Endometrium (tissue), 2 donors: ENCODE data around the gene TMEM145.
"Not testable (repeated sequence)": the region's sequence is repeated elsewhere in the genome, so short reads cannot be mapped to it uniquely, and the experiment has no call there.

Experiments used
- FAIRE-seq: peaks from 2 replicates; lab custom pipeline; 2012; peaks lifted over from hg19 to GRCh38; lab: Jason Lieb, UNC
- donor health status: control.
- donor health status: control.

TMEM145 gene

DNA sequence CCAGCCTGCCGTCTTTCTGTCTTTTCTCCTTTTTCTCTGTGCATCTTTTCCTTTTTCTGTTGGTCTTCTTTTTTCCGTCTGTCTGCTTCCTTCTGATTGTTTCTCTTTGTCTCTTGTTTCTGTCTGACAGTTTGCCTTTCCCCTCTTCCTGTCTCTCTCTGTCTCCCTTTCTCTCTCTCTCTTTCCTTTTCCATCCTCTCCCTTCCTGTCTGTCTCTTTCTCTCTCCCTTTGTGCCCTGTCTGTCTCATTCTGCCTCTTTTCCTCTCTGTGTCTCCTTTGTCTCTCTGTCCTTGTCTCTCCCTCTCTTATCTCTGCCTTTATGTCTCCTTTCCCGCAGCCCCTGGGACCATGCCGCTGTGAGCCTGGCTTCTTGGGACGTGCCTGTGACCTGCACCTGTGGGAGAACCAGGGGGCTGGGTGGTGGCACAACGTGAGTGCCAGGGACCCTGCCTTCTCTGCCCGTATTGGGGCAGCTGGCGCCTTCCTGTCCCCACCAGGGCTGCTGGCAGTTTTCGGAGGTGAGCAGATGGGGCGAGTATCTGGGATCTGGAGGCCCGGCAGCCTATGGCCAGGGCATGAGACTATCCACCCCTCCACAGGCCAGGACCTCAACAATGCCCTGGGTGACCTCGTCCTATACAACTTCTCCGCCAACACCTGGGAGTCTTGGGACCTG is 21.7 kb downstream of the TMEM145 start:
- no peak for FAIRE-seq

DNA sequence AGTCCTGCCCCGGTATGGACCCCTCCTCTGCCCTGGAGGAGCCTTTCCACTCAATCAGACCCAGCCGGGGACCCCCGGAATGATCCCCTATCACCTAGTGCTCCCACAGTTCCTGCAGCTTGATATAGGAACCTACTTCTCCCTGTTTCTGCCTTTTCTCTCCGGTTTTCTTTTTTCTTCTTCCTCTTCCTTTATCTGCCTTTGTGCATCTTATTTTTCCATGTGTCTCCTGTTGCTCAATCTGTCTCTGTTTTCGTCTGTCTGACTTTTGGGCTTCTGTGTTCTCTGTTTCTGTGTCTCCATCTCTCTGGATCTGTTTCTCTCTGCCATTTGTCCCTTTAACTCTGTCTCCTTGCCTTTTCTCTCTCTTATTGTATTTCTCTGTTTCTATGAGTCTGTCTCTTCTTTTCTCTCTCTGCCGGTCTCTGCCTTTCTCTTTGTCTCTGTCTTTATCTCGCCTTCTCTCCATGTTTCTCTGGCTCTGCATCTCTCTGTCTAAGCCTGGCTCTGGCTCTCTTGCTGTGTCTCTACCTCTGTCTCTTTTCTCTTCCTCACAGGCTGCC is 22.3 kb downstream of the TMEM145 start:
- no peak for FAIRE-seq

DNA sequence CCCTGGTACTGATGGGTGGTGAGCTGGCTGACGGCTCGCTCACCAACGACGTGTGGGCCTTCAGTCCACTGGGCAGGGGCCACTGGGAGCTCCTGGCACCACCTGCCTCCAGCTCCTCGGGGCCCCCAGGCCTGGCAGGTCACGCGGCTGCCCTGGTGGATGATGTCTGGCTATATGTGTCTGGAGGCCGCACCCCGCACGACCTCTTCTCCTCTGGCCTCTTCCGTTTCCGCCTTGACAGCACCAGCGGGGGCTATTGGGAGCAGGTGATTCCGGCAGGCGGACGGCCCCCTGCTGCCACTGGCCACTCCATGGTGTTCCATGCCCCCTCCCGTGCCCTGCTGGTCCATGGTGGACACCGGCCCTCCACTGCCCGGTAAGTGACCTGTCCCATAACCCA is 22.9 kb downstream of the TMEM145 start:
- no peak for FAIRE-seq

DNA sequence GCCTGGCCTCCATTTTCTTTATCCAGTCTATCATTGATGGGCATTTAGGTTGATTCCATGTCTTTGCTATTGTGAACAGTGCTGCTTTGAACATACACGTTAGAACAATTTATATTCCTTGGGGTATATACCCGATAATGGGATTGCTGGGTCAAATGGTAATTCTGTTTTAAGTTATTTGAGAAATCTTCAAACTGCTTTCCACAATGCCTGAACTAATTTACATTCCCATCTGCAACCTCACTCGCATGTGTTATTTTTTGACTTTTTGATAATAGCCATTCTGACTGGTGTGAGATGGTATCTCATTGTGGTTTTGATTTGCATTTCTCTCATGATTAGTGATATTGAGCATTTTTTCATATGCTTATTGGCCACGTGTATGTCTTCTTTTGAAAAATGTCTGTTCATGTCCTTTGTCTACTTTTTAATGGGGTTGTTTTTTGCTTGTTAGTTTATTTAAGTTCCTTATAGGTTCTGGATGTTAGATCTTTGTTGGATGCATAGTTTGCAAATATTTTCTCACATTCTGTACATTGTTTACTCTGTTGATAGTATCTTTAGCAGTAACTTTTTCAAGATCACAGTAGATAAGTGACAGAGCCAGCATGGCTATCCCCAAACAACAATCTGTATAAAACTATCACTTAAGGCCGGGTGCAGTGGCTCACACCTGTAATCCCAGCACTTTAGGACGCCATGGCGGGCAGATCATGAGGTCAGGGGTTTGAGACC is 26.2 kb downstream of the TMEM145 start:
- FAIRE-seq, result peak; percentile 8

DNA sequence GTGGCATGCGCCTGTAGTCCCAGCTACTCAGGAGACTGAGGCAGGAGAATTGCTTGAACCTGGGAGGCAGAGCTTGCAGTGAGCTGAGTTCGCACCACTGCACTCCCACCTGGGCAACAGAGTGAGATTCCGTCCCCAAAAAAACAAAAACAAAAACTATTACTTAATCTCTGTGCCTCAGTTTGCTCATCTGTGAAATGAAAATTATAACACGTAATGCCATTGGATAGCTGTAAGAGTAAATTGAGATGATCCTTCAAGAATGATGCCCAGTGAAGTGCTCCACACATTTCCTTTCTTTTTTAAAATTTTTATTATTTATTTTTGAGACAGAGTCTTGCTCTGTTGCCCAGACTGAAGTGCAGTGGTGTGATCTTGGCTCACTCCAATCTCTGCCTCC is 26.8 kb downstream of the TMEM145 start:
- FAIRE-seq, result not testable (repeated sequence)

DNA sequence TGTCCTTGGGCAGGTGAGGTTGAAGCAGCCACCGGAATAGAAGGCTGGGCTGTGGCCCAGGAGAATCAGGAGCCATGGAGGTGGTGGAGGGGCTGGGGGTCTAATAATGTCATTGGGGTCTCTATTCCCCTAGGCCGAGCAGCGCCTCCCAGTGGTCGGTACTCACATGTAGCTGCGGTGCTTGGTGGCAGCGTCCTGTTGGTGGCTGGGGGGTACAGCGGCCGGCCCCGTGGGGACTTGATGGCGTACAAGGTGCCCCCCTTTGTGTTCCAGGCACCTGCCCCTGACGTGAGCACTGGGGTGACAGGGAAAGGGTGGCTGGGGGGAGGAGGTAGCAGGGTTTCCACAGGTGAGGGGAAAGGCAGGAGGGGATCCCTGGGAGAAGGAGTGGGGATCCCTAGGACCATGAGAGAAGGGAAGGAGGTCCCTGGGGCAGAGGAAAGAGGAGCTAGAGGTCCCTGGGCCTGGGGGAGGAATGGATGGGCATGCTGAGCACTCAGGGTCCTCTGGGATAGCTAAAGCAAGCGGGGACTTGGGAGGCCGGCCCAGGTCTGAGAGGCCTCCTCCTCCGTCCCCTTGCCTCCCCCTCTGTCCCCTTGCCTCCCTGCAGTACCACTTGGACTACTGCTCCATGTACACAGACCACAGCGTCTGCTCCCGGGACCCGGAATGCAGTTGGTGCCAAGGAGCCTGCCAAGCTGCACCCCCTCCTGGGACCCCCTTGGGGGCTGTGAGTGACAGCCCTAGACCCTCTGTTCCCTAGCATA is 30.4 kb downstream of the TMEM145 start:
- FAIRE-seq, result no peak

DNA sequence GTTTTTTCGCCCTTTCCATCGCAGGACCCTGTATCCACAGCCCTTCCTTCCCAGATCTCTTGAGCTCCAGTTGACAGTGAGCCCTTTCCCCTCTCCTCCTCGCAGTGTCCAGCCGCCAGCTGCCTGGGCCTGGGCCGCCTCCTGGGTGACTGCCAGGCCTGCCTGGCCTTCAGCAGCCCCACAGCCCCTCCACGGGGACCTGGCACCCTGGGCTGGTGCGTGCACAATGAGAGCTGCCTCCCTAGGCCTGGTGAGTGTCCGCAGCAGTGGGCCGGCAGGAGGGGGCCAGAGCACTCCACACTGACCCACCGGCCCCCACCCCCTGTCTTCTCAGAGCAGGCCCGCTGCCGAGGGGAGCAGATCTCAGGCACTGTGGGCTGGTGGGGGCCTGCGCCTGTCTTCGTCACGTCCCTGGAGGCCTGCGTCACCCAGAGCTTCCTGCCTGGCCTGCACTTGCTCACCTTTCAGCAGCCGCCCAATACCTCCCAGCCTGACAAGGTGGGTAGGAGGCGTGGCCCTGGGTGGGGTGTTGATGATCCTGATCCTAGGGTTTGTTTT is 31.3 kb downstream of the TMEM145 start:
- FAIRE-seq, result no peak

DNA sequence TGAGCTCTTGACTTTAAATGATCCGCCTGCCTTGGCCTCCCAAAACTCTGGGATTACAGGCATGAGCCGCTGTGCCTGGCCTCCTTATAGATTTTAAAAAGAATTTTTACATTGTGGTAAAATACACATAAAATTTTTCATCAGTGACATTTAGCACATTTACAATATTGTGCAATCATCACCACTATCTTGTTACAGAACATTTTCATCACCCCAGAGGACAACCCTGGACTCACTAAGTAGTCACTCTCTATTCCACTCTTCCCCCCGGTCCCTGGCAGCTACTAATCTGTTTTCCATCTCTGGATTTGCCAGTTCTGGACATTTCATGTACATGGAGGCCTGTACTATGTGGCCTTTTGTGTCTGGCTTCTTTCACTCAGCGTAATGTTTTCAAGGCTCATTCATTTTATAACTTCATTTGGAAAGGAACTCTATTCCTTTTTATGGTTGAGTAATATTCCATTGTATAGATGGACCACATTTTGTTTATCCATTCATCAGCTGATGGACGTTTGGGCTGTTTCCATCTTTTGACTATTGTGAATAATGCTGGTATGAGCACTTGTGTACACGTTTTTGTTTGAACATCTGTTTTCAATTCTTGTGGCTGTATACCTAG is 32.2 kb downstream of the TMEM145 start:
- FAIRE-seq, result no peak

DNA sequence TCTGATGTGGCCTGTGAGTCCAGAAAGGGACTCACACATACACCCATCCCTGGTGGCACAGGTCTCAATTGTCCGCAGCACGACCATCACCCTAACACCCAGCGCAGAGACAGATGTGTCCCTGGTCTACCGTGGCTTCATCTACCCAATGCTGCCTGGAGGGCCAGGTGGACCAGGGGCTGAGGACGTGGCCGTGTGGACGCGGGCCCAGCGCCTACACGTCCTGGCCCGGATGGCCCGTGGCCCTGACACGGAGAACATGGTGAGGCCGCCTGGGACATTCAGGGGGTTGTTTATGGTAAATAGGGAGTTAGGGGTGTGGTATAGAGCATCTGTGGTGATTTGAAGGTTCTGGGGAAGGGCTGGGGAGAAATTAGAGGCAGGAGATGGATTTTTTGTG is 35.1 kb downstream of the TMEM145 start:
- FAIRE-seq, result no peak

DNA sequence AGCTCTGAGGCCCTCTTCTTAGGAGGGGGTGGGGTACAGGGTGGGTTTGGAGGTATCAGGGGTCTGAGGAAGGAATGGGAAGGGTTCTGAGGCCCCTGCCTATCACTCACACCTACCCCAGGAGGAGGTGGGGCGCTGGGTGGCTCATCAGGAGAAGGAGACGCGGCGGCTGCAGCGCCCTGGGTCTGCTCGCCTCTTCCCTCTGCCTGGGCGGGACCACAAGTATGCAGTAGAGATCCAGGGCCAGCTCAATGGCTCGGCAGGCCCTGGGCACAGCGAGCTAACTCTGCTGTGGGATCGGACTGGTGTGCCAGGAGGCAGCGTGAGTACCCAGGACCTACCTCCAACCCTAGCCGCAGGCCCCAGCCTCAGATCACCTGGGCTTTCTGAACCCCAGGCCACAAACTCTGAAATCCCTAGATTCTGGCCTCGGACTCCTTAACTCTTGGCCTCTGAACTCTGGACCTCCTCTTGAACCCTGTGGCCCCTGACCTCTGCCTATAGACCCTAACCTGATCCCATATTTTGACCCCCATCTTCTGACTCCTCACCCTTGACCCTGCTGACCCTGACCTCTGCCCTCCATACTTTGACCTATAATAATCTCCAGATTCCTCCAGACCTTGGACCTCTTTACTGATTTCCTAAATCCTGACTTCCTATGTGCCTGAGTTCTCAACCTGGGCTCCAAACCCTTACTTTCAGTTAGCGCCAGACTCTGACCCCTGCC is 36.4 kb downstream of the TMEM145 start:
- FAIRE-seq, result no peak

DNA sequence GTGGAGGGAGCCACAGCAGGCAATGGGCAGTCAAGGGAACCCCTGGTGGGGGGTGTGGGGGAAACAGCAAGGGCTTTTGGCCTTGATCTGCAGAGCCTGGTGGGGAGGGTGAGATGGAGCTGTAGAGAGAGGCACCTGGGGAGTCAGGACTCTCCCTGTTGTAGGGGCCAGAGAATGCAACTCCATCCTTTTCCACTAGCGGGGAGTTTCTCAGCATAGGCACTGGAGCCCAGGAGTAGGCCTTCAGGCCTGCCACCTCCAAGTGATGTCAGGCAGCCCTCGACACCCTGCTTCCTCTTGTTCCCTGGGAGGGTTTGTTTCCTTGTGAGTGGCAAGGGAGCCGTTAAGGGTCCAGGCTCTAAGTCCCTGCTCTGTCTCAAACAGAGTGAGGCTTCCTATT is 37.3 kb downstream of the TMEM145 start:
- FAIRE-seq, result no peak

DNA sequence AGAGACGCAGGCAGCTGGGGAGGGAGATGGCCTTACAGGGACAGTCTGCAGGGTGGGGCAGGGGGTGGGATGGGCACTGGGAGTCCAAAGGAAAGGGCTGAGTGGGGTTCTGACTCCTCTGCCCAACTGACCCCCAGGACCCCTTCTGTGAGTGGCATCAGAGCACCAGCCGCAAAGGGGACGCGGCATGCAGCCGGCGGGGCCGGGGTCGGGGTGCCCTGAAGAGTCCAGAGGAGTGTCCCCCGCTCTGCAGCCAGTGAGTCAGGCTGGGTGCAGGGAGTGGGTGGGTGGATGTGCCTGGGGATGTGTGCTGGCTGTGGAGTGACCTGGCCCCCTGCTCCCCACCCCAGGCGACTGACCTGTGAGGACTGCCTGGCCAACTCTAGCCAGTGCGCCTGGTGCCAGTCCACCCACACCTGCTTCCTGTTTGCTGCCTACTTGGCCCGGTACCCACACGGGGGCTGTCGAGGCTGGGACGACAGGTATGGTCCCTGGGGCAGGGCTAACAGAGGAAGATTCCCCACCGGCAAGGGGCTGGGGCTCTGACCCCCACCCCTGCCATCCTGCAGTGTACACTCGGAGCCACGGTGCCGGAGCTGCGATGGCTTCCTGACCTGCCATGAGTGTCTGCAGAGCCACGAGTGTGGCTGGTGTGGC is 38.1 kb downstream of the TMEM145 start:
- no peak for FAIRE-seq

DNA sequence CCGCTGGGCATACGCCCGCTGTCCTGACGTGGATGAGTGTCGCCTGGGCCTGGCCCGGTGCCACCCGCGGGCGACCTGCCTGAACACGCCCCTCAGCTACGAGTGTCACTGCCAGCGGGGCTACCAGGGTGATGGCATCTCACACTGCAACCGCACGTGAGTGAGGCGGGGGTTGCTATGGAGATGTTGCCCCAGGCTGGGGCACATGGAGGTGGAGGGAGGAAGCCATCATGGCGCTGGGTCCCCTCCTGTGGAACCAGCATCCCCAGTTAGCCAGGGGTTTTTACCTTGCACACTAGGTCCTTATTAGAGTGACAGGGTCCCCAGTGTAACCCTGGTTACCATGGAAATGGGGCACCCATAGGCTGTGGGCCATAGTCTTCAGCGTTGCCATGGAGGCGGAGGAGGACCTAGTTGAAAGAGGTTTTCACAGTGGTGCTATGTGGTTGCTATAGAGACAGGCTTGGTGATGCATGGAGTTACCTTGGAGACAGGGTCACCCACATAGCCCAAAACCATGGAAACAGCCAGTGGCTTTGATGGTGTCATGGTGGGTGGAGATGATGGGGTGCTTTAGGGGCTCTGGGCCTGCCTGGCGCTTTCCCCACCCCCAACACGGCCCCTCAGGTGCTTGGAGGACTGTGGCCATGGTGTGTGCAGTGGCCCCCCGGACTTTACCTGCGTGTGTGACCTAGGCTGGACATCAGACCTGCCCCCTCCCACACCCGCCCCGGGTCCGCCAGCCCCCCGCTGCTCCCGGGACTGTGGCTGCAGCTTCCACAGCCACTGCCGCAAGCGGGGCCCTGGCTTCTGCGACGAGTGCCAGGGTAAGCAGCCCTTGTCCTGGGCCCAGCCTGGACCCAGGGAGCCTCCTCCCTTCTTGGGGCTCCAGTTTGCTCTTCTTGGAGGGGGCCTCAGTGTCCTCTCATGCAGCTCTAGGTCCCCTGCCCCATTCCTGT is 39.5 kb downstream of the TMEM145 start:
- no peak for FAIRE-seq

DNA sequence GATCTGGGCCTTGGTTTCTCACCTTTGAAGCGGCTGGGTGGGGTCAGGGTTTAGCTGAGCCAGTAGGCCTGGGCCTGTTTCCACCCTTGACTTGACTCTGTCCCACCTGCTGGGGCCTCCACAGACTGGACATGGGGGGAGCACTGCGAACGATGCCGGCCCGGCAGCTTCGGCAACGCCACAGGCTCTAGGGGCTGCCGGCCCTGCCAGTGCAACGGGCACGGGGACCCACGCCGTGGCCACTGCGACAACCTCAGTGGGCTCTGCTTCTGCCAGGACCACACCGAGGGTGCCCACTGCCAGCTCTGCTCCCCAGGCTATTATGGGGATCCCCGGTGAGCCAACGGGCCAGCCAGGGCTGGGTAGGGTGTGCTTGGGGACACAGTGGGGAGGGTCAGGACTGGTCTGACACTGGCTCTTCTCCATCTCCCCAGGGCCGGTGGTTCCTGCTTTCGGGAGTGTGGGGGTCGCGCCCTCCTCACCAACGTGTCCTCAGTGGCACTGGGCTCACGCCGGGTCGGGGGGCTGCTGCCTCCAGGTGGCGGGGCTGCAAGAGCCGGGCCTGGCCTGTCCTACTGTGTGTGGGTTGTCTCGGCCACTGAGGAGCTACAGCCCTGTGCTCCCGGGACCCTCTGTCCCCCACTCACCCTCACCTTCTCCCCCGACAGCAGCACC is 40.4 kb downstream of the TMEM145 start:
- no peak for FAIRE-seq

DNA sequence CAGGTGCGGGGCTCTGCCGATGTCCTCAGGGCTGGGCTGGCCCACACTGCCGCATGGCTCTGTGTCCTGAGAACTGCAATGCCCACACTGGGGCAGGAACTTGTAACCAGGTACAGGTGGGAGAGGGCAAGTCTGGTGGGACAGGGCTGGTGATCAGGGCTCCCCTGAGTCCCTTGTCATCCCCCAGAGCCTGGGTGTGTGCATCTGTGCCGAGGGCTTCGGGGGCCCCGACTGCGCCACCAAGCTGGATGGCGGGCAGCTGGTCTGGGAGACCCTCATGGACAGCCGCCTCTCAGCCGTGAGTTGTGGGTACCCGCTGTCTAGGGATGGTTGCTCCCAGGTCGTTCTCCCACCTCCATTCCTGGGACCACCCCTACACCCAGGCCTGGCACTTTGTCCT is 42.8 kb downstream of the TMEM145 start:
- FAIRE-seq, result no peak

DNA sequence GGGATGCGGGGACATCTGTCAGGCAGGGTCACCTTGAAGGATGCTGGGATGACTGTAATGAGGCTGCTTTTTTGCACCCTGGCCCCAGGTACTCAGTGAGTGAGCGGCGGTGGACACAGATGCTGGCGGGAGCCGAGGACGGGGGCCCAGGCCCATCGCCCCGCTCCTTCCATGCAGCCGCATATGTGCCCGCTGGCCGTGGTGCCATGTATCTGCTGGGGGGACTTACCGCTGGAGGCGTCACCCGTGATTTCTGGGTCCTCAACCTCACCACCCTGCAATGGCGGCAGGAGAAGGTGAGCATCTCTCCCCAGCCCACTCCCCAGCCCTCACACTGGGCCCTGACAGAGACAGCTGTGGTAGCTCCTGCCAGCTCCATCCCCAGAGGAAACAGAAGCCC is 43.6 kb downstream of the TMEM145 start:
- no peak for FAIRE-seq

DNA sequence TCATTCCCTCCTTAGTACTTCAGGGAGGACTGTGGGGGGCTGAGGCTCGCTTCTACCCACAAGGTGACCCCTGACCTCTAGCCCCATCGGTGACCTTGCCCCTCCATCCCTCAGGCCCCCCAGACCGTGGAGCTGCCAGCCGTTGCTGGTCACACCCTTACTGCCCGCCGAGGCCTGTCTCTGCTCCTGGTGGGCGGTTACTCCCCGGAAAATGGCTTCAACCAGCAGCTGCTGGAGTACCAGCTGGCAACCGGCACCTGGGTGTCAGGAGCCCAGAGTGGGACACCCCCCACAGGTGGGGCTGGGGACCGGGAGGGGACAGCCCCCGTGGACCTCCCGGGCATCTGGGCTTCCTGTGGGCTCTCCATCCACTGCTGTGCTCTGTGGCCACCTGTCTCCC is 44.2 kb downstream of the TMEM145 start:
- no peak for FAIRE-seq

DNA sequence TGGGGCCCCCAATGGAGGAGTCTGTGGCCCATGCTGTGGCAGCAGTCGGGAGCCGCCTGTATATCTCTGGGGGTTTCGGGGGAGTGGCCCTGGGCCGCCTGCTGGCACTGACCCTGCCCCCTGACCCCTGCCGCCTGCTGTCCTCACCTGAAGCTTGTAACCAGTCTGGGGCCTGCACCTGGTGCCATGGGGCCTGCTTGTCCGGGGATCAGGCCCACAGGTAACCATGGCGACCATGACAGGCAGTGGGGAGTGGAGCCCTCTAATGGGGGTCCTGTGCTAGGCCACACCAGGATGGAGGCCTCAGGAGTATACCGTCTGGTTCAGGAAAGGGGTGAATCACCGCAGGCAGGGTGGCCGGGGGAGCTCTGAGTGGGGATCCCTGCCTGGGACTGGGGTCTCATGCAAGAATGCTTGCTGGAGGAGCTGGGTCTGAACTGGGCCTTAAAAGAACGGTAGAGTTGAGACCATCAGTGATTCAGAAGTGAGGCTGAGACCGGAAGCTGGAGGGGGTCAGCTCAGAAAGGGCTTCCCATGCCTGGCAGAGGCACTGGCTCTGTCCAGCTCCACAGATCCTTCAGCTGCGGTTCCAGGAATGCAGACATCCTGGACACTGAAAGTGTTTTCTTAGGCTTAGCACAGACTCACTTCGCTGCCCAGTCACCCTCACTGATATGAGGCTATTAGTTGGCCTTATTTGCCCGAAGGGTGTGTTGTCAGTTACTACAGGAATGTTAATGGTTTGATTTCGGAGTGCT is 47.9 kb downstream of the TMEM145 start:
- FAIRE-seq, result no peak
